ENCODE results near the gene ADAMTS12. TPM values are rescaled to one million over a fixed set of nuclear protein-coding genes. Genes with fewer than 3 reads are reported as not detected.

Gene ADAMTS12
- polyA plus RNA-seq, 1 experiment: 46.8 TPM

- ChIA-PET POLR2A (no interaction called here), CTCF (interaction anchor here (1.0 kb wide), 1 partner anchor 11 kb away, joined by 3 read pairs; no protein-coding TSS in a partner anchor)
- no peak overlapping the region for H3K4me3 ChIP-seq (ENCODE audit: low read depth, low read length)
- H3K27ac ChIP-seq (ENCODE audit: low read depth, low read length): no peak overlapping the region
- no peak for TF ChIP-seq CTCF (IDR thresholded peaks at IDR 0.05; ENCODE audit: low read depth, low read length)
- H3K9me3 ChIP-seq (ENCODE audit: control insufficient read depth, insufficient read depth, low read length): no peaks in the 10 kb centered on the region
- H3K27me3 ChIP-seq (ENCODE audit: control insufficient read depth, insufficient read depth, low read length): no peaks in the 10 kb centered on the region
- DNase-seq (ENCODE audit: low read depth, low spot score): no peak
Observed at GRCh38 chr5:33769196-33769595, 122.6 kb downstream of the ADAMTS12 start.

- Histone ChIP-seq H3K27ac (ENCODE audit: low read depth, low read length) (no peak overlapping the region), H3K27me3 (ENCODE audit: control insufficient read depth, insufficient read depth, low read length) (no peaks in the 10 kb centered on the region), H3K9me3 (ENCODE audit: control insufficient read depth, insufficient read depth, low read length) (no peaks in the 10 kb centered on the region), H3K4me3 (ENCODE audit: low read depth, low read length) (no peak overlapping the region)
- ChIA-PET POLR2A (no interaction called here), CTCF (no interaction called here)
- no peak for DNase-seq (ENCODE audit: low read depth, low spot score)
- TF ChIP-seq CTCF (IDR thresholded peaks at IDR 0.05; ENCODE audit: low read depth, low read length): no peak
Observed at GRCh38 chr5:33766023-33766422, 125.8 kb downstream of the ADAMTS12 start.

- POLR2A ChIA-PET: no interaction called here
- CTCF ChIA-PET: no interaction called here
Observed at GRCh38 chr5:33764786-33765185, 127.0 kb downstream of the ADAMTS12 start.

GRCh38 chr5:33763435-33763834, 128.4 kb downstream of the ADAMTS12 start:
- H3K27ac ChIP-seq (ENCODE audit: low read depth, low read length): no peak overlapping the region
- H3K4me3 ChIP-seq (ENCODE audit: low read depth, low read length): no peak overlapping the region
- no peak for DNase-seq (ENCODE audit: low read depth, low spot score)
- H3K9me3 ChIP-seq (ENCODE audit: control insufficient read depth, insufficient read depth, low read length): no peaks in the 10 kb centered on the region
- TF ChIP-seq CTCF (IDR thresholded peaks at IDR 0.05; ENCODE audit: low read depth, low read length): no peak
- ChIA-PET CTCF (no interaction called here), POLR2A (no interaction called here)
- H3K27me3 ChIP-seq (ENCODE audit: control insufficient read depth, insufficient read depth, low read length): no peaks in the 10 kb centered on the region

More at GRCh38 chr5:33764786-33765185, 127.0 kb downstream of the ADAMTS12 start:
- Histone ChIP-seq H3K9me3 (ENCODE audit: control insufficient read depth, insufficient read depth, low read length) (no peaks in the 10 kb centered on the region), H3K4me3 (ENCODE audit: low read depth, low read length) (no peak overlapping the region), H3K27ac (ENCODE audit: low read depth, low read length) (no peak overlapping the region), H3K27me3 (ENCODE audit: control insufficient read depth, insufficient read depth, low read length) (no peaks in the 10 kb centered on the region)
- no peak for TF ChIP-seq CTCF (IDR thresholded peaks at IDR 0.05; ENCODE audit: low read depth, low read length)
- DNase-seq (ENCODE audit: low read depth, low spot score): no peak

- Histone ChIP-seq H3K27ac (ENCODE audit: low read depth, low read length) (no peak overlapping the region), H3K27me3 (ENCODE audit: control insufficient read depth, insufficient read depth, low read length) (no peaks in the 10 kb centered on the region), H3K4me3 (ENCODE audit: low read depth, low read length) (no peak overlapping the region), H3K9me3 (ENCODE audit: control insufficient read depth, insufficient read depth, low read length) (no peaks in the 10 kb centered on the region)
- ChIA-PET CTCF (no interaction called here), POLR2A (no interaction called here)
- no peak for DNase-seq (ENCODE audit: low read depth, low spot score)
- TF ChIP-seq CTCF (IDR thresholded peaks at IDR 0.05; ENCODE audit: low read depth, low read length): no peak
Observed at GRCh38 chr5:33762859-33763258, 128.9 kb downstream of the ADAMTS12 start.
